Progenitor cell of endocrine pancreas (in vitro differentiated cells): Measurements from ENCODE around the gene LITAFD. TPM values are rescaled to one million over a fixed set of nuclear protein-coding genes. Genes with fewer than 3 reads are reported as not detected.

ENCODE experiments used
- DNase-seq: peaks from one replicate; pipeline ENCODE4 v3.0.0; 2021; ENCODE audit warnings: low spot score; ENCODE audit not compliant: unreplicated experiment
- H3K27ac Mint-ChIP-seq: 2 replicates; pipeline ENCODE4 v1.8.0; 2021; ENCODE audit warnings: mild to moderate bottlenecking, moderate library complexity, mixed read lengths
- H3K27me3 Mint-ChIP-seq: 2 replicates; pipeline ENCODE4 v1.8.0; 2021; ENCODE audit warnings: mixed read lengths
- H3K36me3 Mint-ChIP-seq: 2 replicates; pipeline ENCODE4 v1.8.0; 2022; ENCODE audit warnings: mixed read lengths; ENCODE audit not compliant: insufficient read depth
- H3K4me1 Mint-ChIP-seq: 2 replicates; pipeline ENCODE4 v1.8.0; 2021; ENCODE audit warnings: low read depth, mixed read lengths
- H3K4me3 Mint-ChIP-seq: 2 replicates; pipeline ENCODE4 v1.8.0; 2021; ENCODE audit warnings: low read depth, mild to moderate bottlenecking, moderate library complexity, mixed read lengths
- H3K9me3 Mint-ChIP-seq: 2 replicates; pipeline ENCODE4 v1.8.0; 2021; ENCODE audit warnings: low read depth, mixed read lengths
- CTCF ChIP-seq: fragments of 200-600 bp; sonication (generic); IDR thresholded peaks from one replicate; pipeline ENCODE4 v1.5.0; 2021; ENCODE audit warnings: antibody characterized with exemption, mild to moderate bottlenecking; ENCODE audit not compliant: unreplicated experiment
- total RNA-seq: library from RNA; stranded (reverse); gene quantifications from 2 replicates; pipeline ENCODE4 v1.2.1, GENCODE V29; 2021

The LITAFD gene
- total RNA-seq, 1 donor from 2014 or later: not detected

- no peak for TF ChIP-seq CTCF
- Mint-ChIP-seq H3K9me3 (no peaks in the 10 kb centered on the region), H3K27ac (no peak overlapping the region), H3K36me3 (peaks cover 15% of the 10 kb centered on the region), H3K27me3 (no peaks in the 10 kb centered on the region), H3K4me3 (no peak overlapping the region), H3K4me1 (peaks cover 19% of the 10 kb centered on the region)
- DNase-seq: peak; percentile 39
Measured at GRCh38 chr16:8931859-8932258, 49.7 kb downstream of the LITAFD start.

DNA sequence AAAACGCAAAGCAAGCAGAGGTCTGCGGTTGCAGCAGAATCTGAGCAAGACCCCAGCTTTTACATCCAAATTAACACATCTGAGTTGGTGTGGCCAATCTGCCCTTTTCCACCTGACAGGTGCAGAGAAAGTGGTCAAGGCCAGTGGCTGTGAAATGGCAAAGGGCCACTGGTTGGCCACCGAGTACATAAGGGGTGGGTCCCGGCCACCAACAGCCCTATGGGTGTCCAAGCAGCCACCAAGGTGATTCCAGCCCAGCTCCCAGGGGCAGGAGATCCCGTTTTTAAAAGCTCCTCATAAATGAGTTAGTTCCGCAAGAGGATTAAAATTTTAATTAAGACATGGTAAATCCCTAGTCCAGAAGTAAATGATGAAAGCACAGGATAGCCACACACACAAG is 52.5 kb downstream of the LITAFD start:
- Mint-ChIP-seq H3K4me3 (no peak overlapping the region), H3K9me3 (no peaks in the 10 kb centered on the region), H3K36me3 (peaks cover 2% of the 10 kb centered on the region), H3K27me3 (no peaks in the 10 kb centered on the region), H3K4me1 (peaks cover 22% of the 10 kb centered on the region), H3K27ac (no peak overlapping the region)
- TF ChIP-seq CTCF: no peak
- no peak for DNase-seq

Other genes with a start within 250 kb of the LITAFD start
- 24.7 and 26.7 TPM in 2 replicates for gene ABAT, start 207.7 kb upstream of the LITAFD start, total RNA-seq
- gene TMEM186, start 84.7 kb upstream of the LITAFD start, total RNA-seq: 10.8 and 11.1 TPM in 2 replicates
- gene PMM2, start 84.5 kb upstream of the LITAFD start, total RNA-seq: 26.5 and 30.3 TPM in 2 replicates
- gene CARHSP1, start 13.3 kb upstream of the LITAFD start, total RNA-seq: 117 and 122 TPM in 2 replicates
- 159 and 171 TPM in 2 replicates for gene USP7, start 81.6 kb downstream of the LITAFD start, total RNA-seq
- gene HAPSTR1, start 209.3 kb downstream of the LITAFD start, total RNA-seq: 77.6 and 79.7 TPM in 2 replicates